IMR-90 (cell line): ENCODE results near the gene TTC8. TPM values are rescaled to one million over a fixed set of nuclear protein-coding genes. Genes with fewer than 3 reads are reported as not detected.

Experiments used
- ATAC-seq: fragments of 200-7000 bp; cut with Tn5 transposase; 2 replicates; pipeline ENCODE4 v1.9.1; 2020; ENCODE audit warnings: low read depth, mild to moderate bottlenecking, moderate library complexity
- BruUV-seq: library from RNA; stranded (reverse); fragments of 400-500 nt; replicated peaks from 2 replicates; lab custom pipeline; 2021; lab: Mats Ljungman, UMichigan
- CTCF ChIA-PET: fragments of 300-600 bp; formaldehyde crosslinking; extraction: SDS; loops from one replicate; lab custom pipeline; 2021; ENCODE audit warnings: antibody characterized with exemption; lab: Yijun Ruan, JAX
- POLR2A ChIA-PET: fragments of 300-600 bp; sonication (Branson Sonifier 250); formaldehyde crosslinking; loops from one replicate; lab custom pipeline; 2022; ENCODE audit warnings: antibody characterized with exemption; ENCODE audit not compliant: unreplicated experiment; lab: Charles Lee
- DNase-seq: peaks from one replicate; pipeline ENCODE4 v3.0.0; 2013
- H2AFZ ChIP-seq: replicated peaks from 2 replicates; pipeline ENCODE3; 2013; ENCODE audit warnings: low read length, mild to moderate bottlenecking; ENCODE audit not compliant: poor library complexity
- H2AK5ac ChIP-seq: 2 replicates; pipeline ENCODE4 v1.6.1; 2013; ENCODE audit warnings: low read depth, low read length, inconsistent platforms
- H2AK9ac ChIP-seq: replicated peaks from 2 replicates; pipeline ENCODE3; 2013; ENCODE audit warnings: mild to moderate bottlenecking, low read depth, low read length, moderate library complexity; ENCODE audit not compliant: poor library complexity
- H2BK120ac ChIP-seq: 2 replicates; pipeline ENCODE4 v1.6.1; 2013; ENCODE audit warnings: low read depth, low read length, inconsistent platforms
- H2BK15ac ChIP-seq: 3 replicates; pipeline ENCODE4 v1.6.1; 2013; ENCODE audit warnings: low read depth, low read length, inconsistent platforms
- H2BK20ac ChIP-seq: 2 replicates; pipeline ENCODE4 v1.6.1; 2013; ENCODE audit warnings: low read depth, mild to moderate bottlenecking, inconsistent platforms, low read length, moderate library complexity
- H2BK5ac ChIP-seq: 2 replicates; pipeline ENCODE4 v1.6.1; 2013; ENCODE audit warnings: mild to moderate bottlenecking, low read depth, low read length, inconsistent platforms; ENCODE audit not compliant: poor library complexity, severe bottlenecking
- H3K14ac ChIP-seq: replicated peaks from 2 replicates; pipeline ENCODE4 v1.6.1; 2013; ENCODE audit warnings: low read depth, low read length, inconsistent platforms
- H3K18ac ChIP-seq: 2 replicates; pipeline ENCODE4 v1.6.1; 2013; ENCODE audit warnings: low read depth, low read length, control low read depth
- H3K23ac ChIP-seq: 2 replicates; pipeline ENCODE4 v1.6.1; 2013; ENCODE audit warnings: low read depth, low read length, inconsistent platforms
- H3K27ac ChIP-seq: 2 replicates; pipeline ENCODE4 v1.5.1; 2013; ENCODE audit warnings: mild to moderate bottlenecking, control low read depth, low read length; ENCODE audit not compliant: insufficient read depth
- H3K27me3 ChIP-seq: 2 replicates; pipeline ENCODE4 v1.6.1; 2013; ENCODE audit warnings: low read length; ENCODE audit not compliant: control insufficient read depth, insufficient read depth
- H3K36me3 ChIP-seq: 2 replicates; pipeline ENCODE4 v1.6.1; 2013; ENCODE audit warnings: low read length, mixed read lengths; ENCODE audit not compliant: control insufficient read depth, insufficient read depth
- H3K4ac ChIP-seq: 2 replicates; pipeline ENCODE4 v1.6.1; 2013; ENCODE audit warnings: low read depth, low read length, inconsistent platforms
- H3K4me1 ChIP-seq: 2 replicates; pipeline ENCODE4 v1.6.1; 2013; ENCODE audit warnings: low read length, mixed read lengths; ENCODE audit not compliant: control insufficient read depth, insufficient read depth
- H3K4me2 ChIP-seq: 2 replicates; pipeline ENCODE4 v1.6.1; 2013; ENCODE audit warnings: low read depth, mild to moderate bottlenecking, control low read depth, low read length, moderate library complexity
- H3K4me3 ChIP-seq: 2 replicates; pipeline ENCODE4 v1.5.1; 2013; ENCODE audit warnings: low read depth, mild to moderate bottlenecking, control low read depth, low read length, moderate library complexity; ENCODE audit not compliant: insufficient read depth
- H3K56ac ChIP-seq: 2 replicates; pipeline ENCODE4 v1.6.1; 2013; ENCODE audit warnings: low read length, inconsistent platforms; ENCODE audit not compliant: insufficient read depth; ENCODE audit errors: extremely low read depth
- H3K79me1 ChIP-seq, 2 experiments: 2 replicates each; pipeline ENCODE4 v1.6.1; 2013; ENCODE audit warnings: low read length in 2 of 2, inconsistent platforms in 1 of 2, low read depth in 1 of 2
- H3K9ac ChIP-seq: 2 replicates; pipeline ENCODE4 v1.6.1; 2013; ENCODE audit warnings: low read depth, low read length, control low read depth
- H3K9me1 ChIP-seq: 2 replicates; pipeline ENCODE4 v1.6.1; 2013; ENCODE audit warnings: low read length, inconsistent platforms; ENCODE audit not compliant: insufficient read depth
- H3K9me3 ChIP-seq: 2 replicates; pipeline ENCODE4 v1.6.1; 2013; ENCODE audit warnings: low read length; ENCODE audit not compliant: control insufficient read depth, insufficient read depth
- H4K20me1 ChIP-seq: 2 replicates; pipeline ENCODE4 v1.6.1; 2013; ENCODE audit warnings: low read length, inconsistent platforms; ENCODE audit not compliant: insufficient read depth
- H4K5ac ChIP-seq: 2 replicates; pipeline ENCODE4 v1.6.1; 2013; ENCODE audit warnings: mild to moderate bottlenecking, low read depth, low read length, control low read depth
- H4K8ac ChIP-seq, 2 experiments: 2 replicates each; pipeline ENCODE4 v1.6.1; 2013; ENCODE audit warnings: low read depth in 2 of 2, low read length in 2 of 2, control low read depth in 1 of 2, inconsistent platforms in 1 of 2
- H4K91ac ChIP-seq: 2 replicates; pipeline ENCODE4 v1.6.1; 2013; ENCODE audit warnings: low read depth, low read length, inconsistent platforms; ENCODE audit not compliant: insufficient read depth
- BHLHE40 ChIP-seq: fragments of 150-350 bp; IDR thresholded peaks from 2 replicates; pipeline ENCODE4 v1.6.1; 2016; ENCODE audit warnings: mild to moderate bottlenecking, low read depth, low read length
- CEBPB ChIP-seq: IDR thresholded peaks from 2 replicates; pipeline ENCODE4 v1.6.1; 2012; ENCODE audit warnings: low read depth, low read length, improper control_type of control experiment
- FOS ChIP-seq: fragments of 150-350 bp; IDR thresholded peaks from 2 replicates; pipeline ENCODE4 v1.6.1; 2016; ENCODE audit warnings: low read depth, low read length
- MAZ ChIP-seq: IDR thresholded peaks from 2 replicates; pipeline ENCODE4 v1.6.1; 2012; ENCODE audit warnings: low read depth, mild to moderate bottlenecking, low read length, improper control_type of control experiment, moderate library complexity, borderline replicate concordance
- POLR2A ChIP-seq: IDR thresholded peaks from 2 replicates; pipeline ENCODE4 v1.6.1; 2012; ENCODE audit warnings: mild to moderate bottlenecking, low read depth, low read length
- RAD21 ChIP-seq: IDR thresholded peaks from 2 replicates; pipeline ENCODE4 v1.6.1; 2012; ENCODE audit warnings: low read length, improper control_type of control experiment
- SMC3 ChIP-seq: fragments of 150-350 bp; IDR thresholded peaks from 2 replicates; pipeline ENCODE4 v1.6.1; 2016; ENCODE audit warnings: low read depth, mild to moderate bottlenecking, antibody characterized with exemption, low read length, moderate library complexity
- USF2 ChIP-seq: fragments of 150-350 bp; IDR thresholded peaks from 2 replicates; pipeline ENCODE4 v1.6.1; 2017; ENCODE audit warnings: mild to moderate bottlenecking, antibody characterized with exemption, low read length, low read depth
- dilution Hi-C: fragments of 300-500 bp; cut with HindIII; formaldehyde crosslinking; loops from one replicate; pipeline ENCODE4 v1.14.3; 2018; ENCODE audit warnings: low sequenced_read_pairs; ENCODE audit not compliant: unreplicated experiment
- in situ Hi-C: fragments of 300-500 bp; cut with MboI; formaldehyde crosslinking; loops from 3 replicates; pipeline ENCODE4 v1.14.3; 2019; ENCODE audit warnings: low sequenced_read_pairs, inconsistent platforms, mixed read lengths
- intact Hi-C: fragments of 100-400 bp; cut with micrococcal nuclease; formaldehyde crosslinking; loops from 2 replicates; pipeline ENCODE4 v1.10.0; 2022
- polyA plus RNA-seq, 3 experiments: library from polyadenylated mRNA; depleted of rRNA; stranded (reverse); fragments of >200 nt; gene quantifications; 2 replicates each; pipeline ENCODE4 v1.2.3, GENCODE V29; 2012; ENCODE audit warnings: low replicate concordance in 1 of 3
- total RNA-seq: library from RNA; depleted of rRNA; stranded (reverse); fragments of >200 nt; gene quantifications from 2 replicates; pipeline ENCODE4 v1.2.3, GENCODE V29; 2012
- TF ChIP-seq, protein P1 (sequence below): conservative IDR thresholded peaks from 2 replicates; pipeline ENCODE4 v1.5.1; 2012; ENCODE audit warnings: mild to moderate bottlenecking, low read depth, low read length, improper control_type of control experiment

TTC8 gene
- total and polyA plus RNA-seq, 2 of the 4 experiments (the other 2 are of a cell fraction), result 48.9 to 84.2 TPM

GRCh38 chr14:88868558-88869159 lies 44.2 kb downstream of the TTC8 start:
- BruUV-seq, result no TSS peak
- Histone ChIP-seq H2BK120ac (no peak overlapping the region), H3K9ac (no peak overlapping the region), H2BK5ac (no peak overlapping the region), H3K4me3 (no peak overlapping the region), H3K56ac (no peak overlapping the region), H3K9me1 (peaks cover 6% of the 10 kb centered on the region), H4K20me1 (no peaks in the 10 kb centered on the region), H2AFZ (no peak overlapping the region), H3K79me1 (peaks cover 0 to 15% of the 10 kb centered on the region in 2 experiments; a peak in 2 of 4 replicates), H2BK15ac (no peak overlapping the region), H3K4me1 (peaks cover 2% of the 10 kb centered on the region), H3K27ac (no peak overlapping the region), H3K18ac (no peak overlapping the region), H2BK20ac (no peak overlapping the region), H3K14ac (no peak overlapping the region), H2AK9ac (no peak overlapping the region), H3K23ac (no peak overlapping the region), H2AK5ac (no peak overlapping the region), H4K91ac (no peak overlapping the region), H3K4ac (no peak overlapping the region), H4K5ac (no peak overlapping the region), H3K27me3 (no peaks in the 10 kb centered on the region), H4K8ac (no peak overlapping the region), H3K36me3 (peaks cover 15% of the 10 kb centered on the region), H3K4me2 (no peak overlapping the region), H3K9me3 (no peaks in the 10 kb centered on the region)
- ChIA-PET POLR2A (no interaction called here), CTCF (interaction anchor here (0.5 to 1.4 kb wide), 4 partner anchors 17 to 403 kb away, joined by 3 read pairs; no protein-coding TSS in a partner anchor)
- TF ChIP-seq POLR2A (no peak), CEBPB (peak; percentile 79), BHLHE40 (no peak), FOS (no peak), RAD21 (peak; percentile 52), MAZ (no peak), SMC3 (peak; percentile 26; the same call in 1 of the 2 replicates), USF2 (no peak)
- TF ChIP-seq, protein P1, sequence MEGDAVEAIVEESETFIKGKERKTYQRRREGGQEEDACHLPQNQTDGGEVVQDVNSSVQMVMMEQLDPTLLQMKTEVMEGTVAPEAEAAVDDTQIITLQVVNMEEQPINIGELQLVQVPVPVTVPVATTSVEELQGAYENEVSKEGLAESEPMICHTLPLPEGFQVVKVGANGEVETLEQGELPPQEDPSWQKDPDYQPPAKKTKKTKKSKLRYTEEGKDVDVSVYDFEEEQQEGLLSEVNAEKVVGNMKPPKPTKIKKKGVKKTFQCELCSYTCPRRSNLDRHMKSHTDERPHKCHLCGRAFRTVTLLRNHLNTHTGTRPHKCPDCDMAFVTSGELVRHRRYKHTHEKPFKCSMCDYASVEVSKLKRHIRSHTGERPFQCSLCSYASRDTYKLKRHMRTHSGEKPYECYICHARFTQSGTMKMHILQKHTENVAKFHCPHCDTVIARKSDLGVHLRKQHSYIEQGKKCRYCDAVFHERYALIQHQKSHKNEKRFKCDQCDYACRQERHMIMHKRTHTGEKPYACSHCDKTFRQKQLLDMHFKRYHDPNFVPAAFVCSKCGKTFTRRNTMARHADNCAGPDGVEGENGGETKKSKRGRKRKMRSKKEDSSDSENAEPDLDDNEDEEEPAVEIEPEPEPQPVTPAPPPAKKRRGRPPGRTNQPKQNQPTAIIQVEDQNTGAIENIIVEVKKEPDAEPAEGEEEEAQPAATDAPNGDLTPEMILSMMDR, result peak; percentile 29
- intact Hi-C loops, result loop anchor here (1.0 kb wide), 1 partner anchor 201 kb away; no protein-coding TSS in a partner anchor
- in situ Hi-C loops, result no loop called here
- dilution Hi-C loops, result no loop called here
- ATAC-seq (0 out of 2 replicates have a peak, but pooled peaks have one; percentile 40), DNase-seq (peak; percentile 23)
